Tibial artery (tissue), 4 donors: ENCODE measurements around the gene THSD7B.

Experiments used
- DNase-seq, 2 donors: peaks; one replicate each; pipeline ENCODE4 v3.0.0-alpha.2; 2019
- H3K27ac ChIP-seq, 2 donors: fragments of 200-600 bp; sonication (generic) in 1 of 2; 1 replicate in 1 of 2; 2 replicates in 1 of 2; pipeline ENCODE4 v1.5.1; 2018 to 2019; ENCODE audit warnings: mild to moderate bottlenecking in 1 of 2
- H3K27me3 ChIP-seq, 2 donors: fragments of 200-600 bp; sonication (generic) in 1 of 2; one replicate each; pipeline versions ENCODE4 v1.5.1 to v1.6.0; 2016 to 2019
- H3K36me3 ChIP-seq, 3 donors: fragments of 200-600 bp; sonication (generic) in 2 of 3; one replicate each; pipeline ENCODE4 v1.5.1; 2016 to 2019; ENCODE audit warnings: mild to moderate bottlenecking in 2 of 3
- H3K4me1 ChIP-seq, 4 donors: fragments of 200-600 bp; sonication (generic) in 2 of 4; 1 replicate in 3 of 4; 2 replicates in 1 of 4; pipeline ENCODE4 v1.5.1; 2016 to 2019
- H3K4me3 ChIP-seq, 2 donors: fragments of 200-600 bp; sonication (generic) in 1 of 2; 1 replicate in 1 of 2; 2 replicates in 1 of 2; pipeline ENCODE4 v1.5.1; 2018 to 2019; ENCODE audit warnings: mild to moderate bottlenecking in 2 of 2
- H3K9me3 ChIP-seq, 3 donors: fragments of 200-600 bp; sonication (generic) in 1 of 3; one replicate each; pipeline ENCODE4 v1.5.1; 2016 to 2019
- intact Hi-C: fragments of 100-400 bp; cut with DNase I; formaldehyde crosslinking; loops from one replicate; pipeline ENCODE4 v1.15.0; 2023; ENCODE audit warnings: low total_unique reads
- TF ChIP-seq, protein P1 (sequence below), 2 experiments: fragments of 200-600 bp in 1 of 2; fragments of 450-650 bp in 1 of 2; IDR thresholded peaks; one replicate each; pipeline ENCODE4 v1.5.1; 2017 to 2019; ENCODE audit warnings: antibody characterized with exemption in 2 of 2, mild to moderate bottlenecking in 1 of 2, moderate library complexity in 1 of 2

The THSD7B gene

DNA sequence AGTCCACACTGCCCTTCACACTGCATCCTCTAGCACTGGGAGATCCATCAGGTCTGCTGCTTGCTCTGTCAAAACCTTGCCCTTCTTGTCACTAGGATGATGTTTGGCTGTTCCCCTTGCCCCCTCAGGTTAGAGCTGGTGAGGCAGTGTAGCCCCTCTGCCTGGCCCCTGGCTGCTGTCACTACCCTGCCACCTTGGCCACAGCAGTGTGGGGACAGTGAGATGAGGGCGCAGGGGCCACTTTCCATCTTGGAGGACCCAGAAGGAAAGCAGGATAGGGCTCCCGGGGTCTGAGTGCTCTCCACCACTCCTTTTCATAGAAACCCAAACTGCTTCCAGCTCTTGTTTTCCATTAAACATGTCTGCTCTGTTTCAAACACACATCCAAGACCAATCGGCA, 19.9 kb downstream of the THSD7B start:
- no peaks in the 10 kb centered on the region for H3K27me3 ChIP-seq
- no peaks in the 10 kb centered on the region for H3K9me3 ChIP-seq
- no peaks in the 10 kb centered on the region for H3K36me3 ChIP-seq
- no peak for DNase-seq
- no peak overlapping the region for H3K27ac ChIP-seq
- TF ChIP-seq, protein P1, sequence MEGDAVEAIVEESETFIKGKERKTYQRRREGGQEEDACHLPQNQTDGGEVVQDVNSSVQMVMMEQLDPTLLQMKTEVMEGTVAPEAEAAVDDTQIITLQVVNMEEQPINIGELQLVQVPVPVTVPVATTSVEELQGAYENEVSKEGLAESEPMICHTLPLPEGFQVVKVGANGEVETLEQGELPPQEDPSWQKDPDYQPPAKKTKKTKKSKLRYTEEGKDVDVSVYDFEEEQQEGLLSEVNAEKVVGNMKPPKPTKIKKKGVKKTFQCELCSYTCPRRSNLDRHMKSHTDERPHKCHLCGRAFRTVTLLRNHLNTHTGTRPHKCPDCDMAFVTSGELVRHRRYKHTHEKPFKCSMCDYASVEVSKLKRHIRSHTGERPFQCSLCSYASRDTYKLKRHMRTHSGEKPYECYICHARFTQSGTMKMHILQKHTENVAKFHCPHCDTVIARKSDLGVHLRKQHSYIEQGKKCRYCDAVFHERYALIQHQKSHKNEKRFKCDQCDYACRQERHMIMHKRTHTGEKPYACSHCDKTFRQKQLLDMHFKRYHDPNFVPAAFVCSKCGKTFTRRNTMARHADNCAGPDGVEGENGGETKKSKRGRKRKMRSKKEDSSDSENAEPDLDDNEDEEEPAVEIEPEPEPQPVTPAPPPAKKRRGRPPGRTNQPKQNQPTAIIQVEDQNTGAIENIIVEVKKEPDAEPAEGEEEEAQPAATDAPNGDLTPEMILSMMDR (IDR thresholded peaks at IDR 0.05) = no peak
- H3K4me3 ChIP-seq = no peak overlapping the region
- no peaks in the 10 kb centered on the region for H3K4me1 ChIP-seq
- intact Hi-C loops = no loop called here

DNA sequence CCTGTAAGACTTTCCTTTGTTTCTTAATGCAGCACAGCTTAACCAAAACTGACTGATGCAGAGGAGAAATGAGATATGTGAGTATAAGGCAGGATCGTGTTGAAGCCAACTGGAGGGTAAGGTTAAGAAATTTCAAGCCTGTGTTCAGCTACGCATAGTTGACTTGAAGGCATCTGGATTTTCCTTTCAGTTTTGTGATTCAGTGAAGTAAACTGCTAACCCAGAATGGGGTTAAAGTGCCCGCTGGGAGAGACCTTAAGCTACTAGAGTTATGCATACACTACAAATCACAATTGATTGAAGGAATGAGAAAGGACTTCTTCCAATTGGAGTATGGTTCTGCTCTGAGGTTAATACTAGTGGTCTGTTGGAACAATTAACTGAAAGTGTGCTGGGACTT, 22.6 kb downstream of the THSD7B start:
- Histone ChIP-seq H3K4me3 (no peak overlapping the region), H3K27ac (no peak overlapping the region), H3K4me1 (no peaks in the 10 kb centered on the region), H3K27me3 (no peaks in the 10 kb centered on the region), H3K36me3 (no peaks in the 10 kb centered on the region), H3K9me3 (no peaks in the 10 kb centered on the region)
- intact Hi-C loops = no loop called here
- TF ChIP-seq, protein P1 (IDR thresholded peaks at IDR 0.05) = no peak
- no peak for DNase-seq

DNA sequence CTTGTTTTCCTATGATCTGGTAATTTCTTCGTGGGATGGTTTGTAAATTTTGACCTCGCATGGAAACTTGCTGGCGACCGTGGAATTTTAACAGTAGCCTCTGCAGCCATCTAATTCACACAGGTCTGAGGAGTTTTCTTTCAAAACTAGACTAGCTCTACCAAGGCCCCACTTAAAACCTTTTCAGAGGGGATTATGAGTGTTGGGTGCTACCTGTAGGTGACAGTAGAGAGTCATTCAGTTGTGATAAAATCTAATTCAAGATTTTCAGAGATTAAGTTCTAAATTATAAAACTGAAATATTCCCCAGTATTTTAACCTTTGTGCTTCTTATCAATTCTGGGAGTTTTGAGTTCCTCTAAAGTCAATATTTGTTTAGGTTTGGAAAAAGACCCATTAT, 31.0 kb downstream of the THSD7B start:
- Histone ChIP-seq H3K4me3 (no peak overlapping the region), H3K27ac (no peak overlapping the region), H3K9me3 (no peaks in the 10 kb centered on the region), H3K27me3 (peaks cover 0 to 3% of the 10 kb centered on the region in 2 donors), H3K4me1 (no peaks in the 10 kb centered on the region), H3K36me3 (no peaks in the 10 kb centered on the region)
- no peak for DNase-seq
- intact Hi-C loops = no loop called here
- TF ChIP-seq, protein P1 (IDR thresholded peaks at IDR 0.05) = no peak

DNA sequence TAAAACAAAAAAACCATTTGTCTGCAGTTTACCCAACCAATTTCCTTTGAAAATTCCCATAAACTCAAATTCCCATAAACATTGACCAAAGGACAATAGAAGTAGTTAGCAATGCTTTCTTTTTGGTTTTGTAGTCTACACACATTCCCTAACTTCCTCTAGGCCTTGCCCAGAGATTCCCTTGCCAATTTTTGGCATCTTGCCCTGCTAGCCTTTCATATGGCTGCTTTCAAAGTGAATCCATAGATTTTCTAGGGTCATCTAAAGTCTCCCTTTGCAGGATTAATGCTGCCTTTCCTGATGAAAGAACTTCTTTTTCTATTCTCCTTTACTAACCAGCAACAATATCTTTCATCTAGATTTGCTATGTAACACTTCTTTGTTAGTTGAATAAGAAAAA, 33.4 kb downstream of the THSD7B start:
- Histone ChIP-seq H3K36me3 (no peaks in the 10 kb centered on the region), H3K4me1 (no peaks in the 10 kb centered on the region), H3K4me3 (no peak overlapping the region), H3K9me3 (no peaks in the 10 kb centered on the region), H3K27ac (no peak overlapping the region), H3K27me3 (peaks cover 0 to 3% of the 10 kb centered on the region in 2 donors)
- DNase-seq = no peak
- TF ChIP-seq, protein P1 (IDR thresholded peaks at IDR 0.05) = no peak
- intact Hi-C loops = no loop called here

DNA sequence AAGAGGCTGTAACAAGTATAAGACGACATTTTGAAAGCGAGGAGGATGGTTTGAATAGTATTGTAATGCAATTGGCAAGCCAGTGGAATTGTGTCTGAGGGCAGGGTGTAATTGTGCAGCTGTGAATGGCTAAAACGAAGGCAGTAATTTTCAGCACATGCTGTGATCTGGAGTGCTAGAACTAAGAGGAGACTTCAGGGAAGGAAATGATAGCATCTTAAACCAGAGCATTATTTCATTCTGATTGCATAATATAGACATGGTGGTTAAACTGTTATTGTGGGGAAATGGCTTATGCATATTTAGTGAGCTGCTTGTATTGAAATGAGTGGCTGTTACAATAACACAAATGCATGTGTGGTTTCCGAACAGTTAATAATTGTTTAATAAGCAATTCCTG, 36.3 kb downstream of the THSD7B start:
- H3K36me3 ChIP-seq = no peaks in the 10 kb centered on the region
- intact Hi-C loops = no loop called here
- H3K27ac ChIP-seq = no peak overlapping the region
- no peak for DNase-seq
- TF ChIP-seq, protein P1 (IDR thresholded peaks at IDR 0.05) = no peak
- H3K4me1 ChIP-seq = no peaks in the 10 kb centered on the region
- no peaks in the 10 kb centered on the region for H3K27me3 ChIP-seq
- H3K9me3 ChIP-seq = no peaks in the 10 kb centered on the region
- H3K4me3 ChIP-seq = no peak overlapping the region

DNA sequence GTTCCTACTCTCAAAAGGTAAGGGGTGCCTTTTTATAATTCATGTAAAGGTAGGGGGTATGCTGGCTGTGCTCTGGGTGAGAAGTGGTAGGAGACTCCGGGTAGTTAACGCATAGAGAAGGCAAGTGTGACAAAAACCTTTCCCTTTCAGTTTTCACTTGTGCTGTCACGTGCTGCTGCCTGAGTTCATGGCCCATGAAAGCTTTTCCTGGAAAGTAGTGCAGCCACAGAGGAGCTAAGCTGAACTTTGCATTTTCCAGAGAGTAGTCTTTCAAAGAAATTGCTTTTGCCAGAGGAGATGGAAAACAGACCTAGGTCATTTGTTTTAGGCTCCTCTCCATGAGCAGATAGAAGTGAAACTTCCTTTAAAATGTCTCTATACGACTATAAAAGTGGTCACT, 44.7 kb downstream of the THSD7B start:
- Histone ChIP-seq H3K36me3 (no peaks in the 10 kb centered on the region), H3K4me1 (no peaks in the 10 kb centered on the region), H3K27me3 (no peaks in the 10 kb centered on the region), H3K27ac (no peak overlapping the region), H3K9me3 (no peaks in the 10 kb centered on the region), H3K4me3 (no peak overlapping the region)
- DNase-seq = no peak
- intact Hi-C loops = no loop called here
- TF ChIP-seq, protein P1 (IDR thresholded peaks at IDR 0.05) = no peak
